ENCODE measurements around the gene ATG7.

GRCh38 chr3:11589706-11590105 is 317.5 kb downstream of the ATG7 start:
- no peak for TF ChIP-seq SUZ12 (IDR thresholded peaks at IDR 0.05; ENCODE audit: extremely low read depth, insufficient read depth, insufficient read length)
- no peak for TF ChIP-seq YY1 (IDR thresholded peaks at IDR 0.05; ENCODE audit: insufficient read depth, insufficient read length)
- TF ChIP-seq ZNF274 (IDR thresholded peaks at IDR 0.05; ENCODE audit: low read depth, low read length), result no peak
